IMR-90 (cell line): ENCODE measurements around the gene TOMM6. TPM values are rescaled to one million over a fixed set of nuclear protein-coding genes. Genes with fewer than 3 reads are reported as not detected.

ENCODE experiments used
- ATAC-seq: fragments of 200-7000 bp; cut with Tn5 transposase; 2 replicates; pipeline ENCODE4 v1.9.1; 2020; ENCODE audit warnings: low read depth, mild to moderate bottlenecking, moderate library complexity
- BruUV-seq: library from RNA; stranded (reverse); fragments of 400-500 nt; replicated peaks from 2 replicates; lab custom pipeline; 2021; lab: Mats Ljungman, UMichigan
- CTCF ChIA-PET: fragments of 300-600 bp; formaldehyde crosslinking; extraction: SDS; loops from one replicate; lab custom pipeline; 2021; ENCODE audit warnings: antibody characterized with exemption; lab: Yijun Ruan, JAX
- POLR2A ChIA-PET: fragments of 300-600 bp; sonication (Branson Sonifier 250); formaldehyde crosslinking; loops from one replicate; lab custom pipeline; 2022; ENCODE audit warnings: antibody characterized with exemption; ENCODE audit not compliant: unreplicated experiment; lab: Charles Lee
- DNase-seq: peaks from one replicate; pipeline ENCODE4 v3.0.0; 2013
- H2AFZ ChIP-seq: replicated peaks from 2 replicates; pipeline ENCODE3; 2013; ENCODE audit warnings: low read length, mild to moderate bottlenecking; ENCODE audit not compliant: poor library complexity
- H2AK5ac ChIP-seq: 2 replicates; pipeline ENCODE4 v1.6.1; 2013; ENCODE audit warnings: low read depth, low read length, inconsistent platforms
- H2AK9ac ChIP-seq: replicated peaks from 2 replicates; pipeline ENCODE3; 2013; ENCODE audit warnings: mild to moderate bottlenecking, low read depth, low read length, moderate library complexity; ENCODE audit not compliant: poor library complexity
- H2BK120ac ChIP-seq: 2 replicates; pipeline ENCODE4 v1.6.1; 2013; ENCODE audit warnings: low read depth, low read length, inconsistent platforms
- H2BK15ac ChIP-seq: 3 replicates; pipeline ENCODE4 v1.6.1; 2013; ENCODE audit warnings: low read depth, low read length, inconsistent platforms
- H2BK20ac ChIP-seq: 2 replicates; pipeline ENCODE4 v1.6.1; 2013; ENCODE audit warnings: low read depth, mild to moderate bottlenecking, inconsistent platforms, low read length, moderate library complexity
- H2BK5ac ChIP-seq: 2 replicates; pipeline ENCODE4 v1.6.1; 2013; ENCODE audit warnings: mild to moderate bottlenecking, low read depth, low read length, inconsistent platforms; ENCODE audit not compliant: poor library complexity, severe bottlenecking
- H3K14ac ChIP-seq: replicated peaks from 2 replicates; pipeline ENCODE4 v1.6.1; 2013; ENCODE audit warnings: low read depth, low read length, inconsistent platforms
- H3K18ac ChIP-seq: 2 replicates; pipeline ENCODE4 v1.6.1; 2013; ENCODE audit warnings: low read depth, low read length, control low read depth
- H3K23ac ChIP-seq: 2 replicates; pipeline ENCODE4 v1.6.1; 2013; ENCODE audit warnings: low read depth, low read length, inconsistent platforms
- H3K27ac ChIP-seq: 2 replicates; pipeline ENCODE4 v1.5.1; 2013; ENCODE audit warnings: mild to moderate bottlenecking, control low read depth, low read length; ENCODE audit not compliant: insufficient read depth
- H3K27me3 ChIP-seq: 2 replicates; pipeline ENCODE4 v1.6.1; 2013; ENCODE audit warnings: low read length; ENCODE audit not compliant: control insufficient read depth, insufficient read depth
- H3K36me3 ChIP-seq: 2 replicates; pipeline ENCODE4 v1.6.1; 2013; ENCODE audit warnings: low read length, mixed read lengths; ENCODE audit not compliant: control insufficient read depth, insufficient read depth
- H3K4ac ChIP-seq: 2 replicates; pipeline ENCODE4 v1.6.1; 2013; ENCODE audit warnings: low read depth, low read length, inconsistent platforms
- H3K4me1 ChIP-seq: 2 replicates; pipeline ENCODE4 v1.6.1; 2013; ENCODE audit warnings: low read length, mixed read lengths; ENCODE audit not compliant: control insufficient read depth, insufficient read depth
- H3K4me2 ChIP-seq: 2 replicates; pipeline ENCODE4 v1.6.1; 2013; ENCODE audit warnings: low read depth, mild to moderate bottlenecking, control low read depth, low read length, moderate library complexity
- H3K4me3 ChIP-seq: 2 replicates; pipeline ENCODE4 v1.5.1; 2013; ENCODE audit warnings: low read depth, mild to moderate bottlenecking, control low read depth, low read length, moderate library complexity; ENCODE audit not compliant: insufficient read depth
- H3K56ac ChIP-seq: 2 replicates; pipeline ENCODE4 v1.6.1; 2013; ENCODE audit warnings: low read length, inconsistent platforms; ENCODE audit not compliant: insufficient read depth; ENCODE audit errors: extremely low read depth
- H3K79me1 ChIP-seq, 2 experiments: 2 replicates each; pipeline ENCODE4 v1.6.1; 2013; ENCODE audit warnings: low read length in 2 of 2, inconsistent platforms in 1 of 2, low read depth in 1 of 2
- H3K9ac ChIP-seq: 2 replicates; pipeline ENCODE4 v1.6.1; 2013; ENCODE audit warnings: low read depth, low read length, control low read depth
- H3K9me1 ChIP-seq: 2 replicates; pipeline ENCODE4 v1.6.1; 2013; ENCODE audit warnings: low read length, inconsistent platforms; ENCODE audit not compliant: insufficient read depth
- H3K9me3 ChIP-seq: 2 replicates; pipeline ENCODE4 v1.6.1; 2013; ENCODE audit warnings: low read length; ENCODE audit not compliant: control insufficient read depth, insufficient read depth
- H4K20me1 ChIP-seq: 2 replicates; pipeline ENCODE4 v1.6.1; 2013; ENCODE audit warnings: low read length, inconsistent platforms; ENCODE audit not compliant: insufficient read depth
- H4K5ac ChIP-seq: 2 replicates; pipeline ENCODE4 v1.6.1; 2013; ENCODE audit warnings: mild to moderate bottlenecking, low read depth, low read length, control low read depth
- H4K8ac ChIP-seq, 2 experiments: 2 replicates each; pipeline ENCODE4 v1.6.1; 2013; ENCODE audit warnings: low read depth in 2 of 2, low read length in 2 of 2, control low read depth in 1 of 2, inconsistent platforms in 1 of 2
- H4K91ac ChIP-seq: 2 replicates; pipeline ENCODE4 v1.6.1; 2013; ENCODE audit warnings: low read depth, low read length, inconsistent platforms; ENCODE audit not compliant: insufficient read depth
- BHLHE40 ChIP-seq: fragments of 150-350 bp; IDR thresholded peaks from 2 replicates; pipeline ENCODE4 v1.6.1; 2016; ENCODE audit warnings: mild to moderate bottlenecking, low read depth, low read length
- CHD1 ChIP-seq: IDR thresholded peaks from 2 replicates; pipeline ENCODE4 v1.6.1; 2012; ENCODE audit warnings: low read depth, low read length, improper control_type of control experiment
- FOS ChIP-seq: fragments of 150-350 bp; IDR thresholded peaks from 2 replicates; pipeline ENCODE4 v1.6.1; 2016; ENCODE audit warnings: low read depth, low read length
- WGBS, 2 experiments: methylation state at CpG; one replicate each; pipeline versions ENCODE4 v1.1.5 to v1.1.7; 2013; ENCODE audit warnings: missing lambda C conversion rate in 2 of 2; ENCODE audit not compliant: insufficient read length in 1 of 2; ENCODE audit errors: extremely low coverage in 2 of 2; 5-methylcytosine and 5-hydroxymethylcytosine counted together
- dilution Hi-C: fragments of 300-500 bp; cut with HindIII; formaldehyde crosslinking; loops from one replicate; pipeline ENCODE4 v1.14.3; 2018; ENCODE audit warnings: low sequenced_read_pairs; ENCODE audit not compliant: unreplicated experiment
- in situ Hi-C: fragments of 300-500 bp; cut with MboI; formaldehyde crosslinking; loops from 3 replicates; pipeline ENCODE4 v1.14.3; 2019; ENCODE audit warnings: low sequenced_read_pairs, inconsistent platforms, mixed read lengths
- intact Hi-C: fragments of 100-400 bp; cut with micrococcal nuclease; formaldehyde crosslinking; loops from 2 replicates; pipeline ENCODE4 v1.10.0; 2022
- polyA plus RNA-seq, 3 experiments: library from polyadenylated mRNA; depleted of rRNA; stranded (reverse); fragments of >200 nt; gene quantifications; 2 replicates each; pipeline ENCODE4 v1.2.3, GENCODE V29; 2012; ENCODE audit warnings: low replicate concordance in 1 of 3
- total RNA-seq: library from RNA; depleted of rRNA; stranded (reverse); fragments of >200 nt; gene quantifications from 2 replicates; pipeline ENCODE4 v1.2.3, GENCODE V29; 2012
- TF ChIP-seq, protein P1 (sequence below): conservative IDR thresholded peaks from 2 replicates; pipeline ENCODE4 v1.5.1; 2012; ENCODE audit warnings: mild to moderate bottlenecking, low read depth, low read length, improper control_type of control experiment

Gene TOMM6
- total and polyA plus RNA-seq, 2 of the 4 experiments (the other 2 are of a cell fraction): 128 to 227 TPM

DNA sequence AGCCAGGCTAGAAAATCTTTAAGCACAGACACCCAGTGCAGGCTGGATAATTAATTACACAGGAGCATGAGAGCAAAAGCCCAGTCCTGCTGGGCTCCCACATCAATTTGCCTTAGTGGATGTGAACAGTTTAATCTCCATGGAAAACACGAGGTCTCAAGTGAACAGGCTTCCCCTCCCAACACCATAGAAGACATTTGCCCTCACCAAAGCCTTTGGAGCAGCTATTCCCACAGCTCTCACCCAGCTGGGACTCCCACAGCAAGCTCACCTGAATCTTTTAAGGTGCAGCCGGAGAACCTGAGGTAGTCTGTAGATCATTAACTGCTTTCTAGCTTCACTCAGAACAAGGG, 12.0 kb downstream of the TOMM6 start:
- no TSS peak for BruUV-seq
- no CpG with 5 or more reads among the region's 2 CpGs for WGBS, 2 experiments
- Histone ChIP-seq H3K27ac (no peak overlapping the region), H4K8ac (no peak overlapping the region), H3K4ac (no peak overlapping the region), H2BK20ac (no peak overlapping the region), H3K23ac (no peak overlapping the region), H2BK15ac (no peak overlapping the region), H3K4me3 (no peak overlapping the region), H2BK5ac (no peak overlapping the region), H3K56ac (no peak overlapping the region), H3K9ac (no peak overlapping the region), H3K4me2 (no peak overlapping the region), H2AFZ (no peak overlapping the region), H3K9me1 (no peaks in the 10 kb centered on the region), H3K36me3 (peaks cover 17% of the 10 kb centered on the region), H3K9me3 (no peaks in the 10 kb centered on the region), H3K4me1 (no peaks in the 10 kb centered on the region; the same call in 1 of the 2 replicates), H2BK120ac (no peak overlapping the region), H2AK9ac (no peak overlapping the region), H2AK5ac (no peak overlapping the region; the same call in 1 of the 2 replicates), H4K91ac (no peak overlapping the region), H3K14ac (no peak overlapping the region), H3K18ac (no peak overlapping the region), H3K27me3 (no peaks in the 10 kb centered on the region), H3K79me1 (peaks cover 0 to 13% of the 10 kb centered on the region in 2 experiments; a peak in 2 of 4 replicates), H4K20me1 (no peaks in the 10 kb centered on the region), H4K5ac (no peak overlapping the region)
- intact Hi-C loops: no loop called here
- no peak for DNase-seq
- in situ Hi-C loops: no loop called here
- no peak for ATAC-seq
- ChIA-PET CTCF (interaction anchor here (1.1 kb wide), 1 partner anchor 10 kb away, joined by 3 read pairs; no protein-coding TSS in a partner anchor), POLR2A (no interaction called here)
- TF ChIP-seq BHLHE40 (no peak), FOS (no peak), CHD1 (no peak)
- TF ChIP-seq, protein P1, sequence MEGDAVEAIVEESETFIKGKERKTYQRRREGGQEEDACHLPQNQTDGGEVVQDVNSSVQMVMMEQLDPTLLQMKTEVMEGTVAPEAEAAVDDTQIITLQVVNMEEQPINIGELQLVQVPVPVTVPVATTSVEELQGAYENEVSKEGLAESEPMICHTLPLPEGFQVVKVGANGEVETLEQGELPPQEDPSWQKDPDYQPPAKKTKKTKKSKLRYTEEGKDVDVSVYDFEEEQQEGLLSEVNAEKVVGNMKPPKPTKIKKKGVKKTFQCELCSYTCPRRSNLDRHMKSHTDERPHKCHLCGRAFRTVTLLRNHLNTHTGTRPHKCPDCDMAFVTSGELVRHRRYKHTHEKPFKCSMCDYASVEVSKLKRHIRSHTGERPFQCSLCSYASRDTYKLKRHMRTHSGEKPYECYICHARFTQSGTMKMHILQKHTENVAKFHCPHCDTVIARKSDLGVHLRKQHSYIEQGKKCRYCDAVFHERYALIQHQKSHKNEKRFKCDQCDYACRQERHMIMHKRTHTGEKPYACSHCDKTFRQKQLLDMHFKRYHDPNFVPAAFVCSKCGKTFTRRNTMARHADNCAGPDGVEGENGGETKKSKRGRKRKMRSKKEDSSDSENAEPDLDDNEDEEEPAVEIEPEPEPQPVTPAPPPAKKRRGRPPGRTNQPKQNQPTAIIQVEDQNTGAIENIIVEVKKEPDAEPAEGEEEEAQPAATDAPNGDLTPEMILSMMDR: no peak
- dilution Hi-C loops: no loop called here
